Suppressor macrophage (primary cell): Measurements from ENCODE around the gene FRMD1.
A peak's percentile ranks its signal among the peaks of the same experiment; 100 is the strongest.

Source experiments
- DNase-seq, 4 experiments: peaks; one replicate each; pipeline ENCODE4 v3.0.0-alpha.2; 2020 to 2022

The FRMD1 gene

GRCh38 chr6:168022488-168023321, 56.3 kb downstream of the FRMD1 start:
- DNase-seq = no peak

- DNase-seq = no peak
Measured at GRCh38 chr6:168021581-168021980, 57.4 kb downstream of the FRMD1 start.

- DNase-seq = no peak
Measured at GRCh38 chr6:168020242-168020641, 58.8 kb downstream of the FRMD1 start.

GRCh38 chr6:168018664-168019063, 60.3 kb downstream of the FRMD1 start:
- no peak for DNase-seq

GRCh38 chr6:168017629-168018028, 61.4 kb downstream of the FRMD1 start:
- DNase-seq = no peak

GRCh38 chr6:168016721-168017525, 62.1 kb downstream of the FRMD1 start:
- no peak for DNase-seq

GRCh38 chr6:168016176-168016620, 62.8 kb downstream of the FRMD1 start:
- no peak for DNase-seq

GRCh38 chr6:168015482-168016175, 63.4 kb downstream of the FRMD1 start:
- DNase-seq = no peak

GRCh38 chr6:168015009-168015408, 64.0 kb downstream of the FRMD1 start:
- no peak for DNase-seq

- DNase-seq = no peak
Measured at GRCh38 chr6:168014428-168014827, 64.6 kb downstream of the FRMD1 start.

GRCh38 chr6:168013250-168013915, 65.6 kb downstream of the FRMD1 start:
- DNase-seq = no peak

GRCh38 chr6:168012431-168013249, 66.4 kb downstream of the FRMD1 start:
- DNase-seq = no peak

- DNase-seq = no peak
Measured at GRCh38 chr6:168011291-168011690, 67.7 kb downstream of the FRMD1 start.

- no peak for DNase-seq
Measured at GRCh38 chr6:168009331-168009730, 69.7 kb downstream of the FRMD1 start.

- DNase-seq = peak; percentile 42 to 68 (median 48)
Measured at GRCh38 chr6:168007592-168008338, 71.2 kb downstream of the FRMD1 start.

GRCh38 chr6:168005796-168006195, 73.2 kb downstream of the FRMD1 start:
- DNase-seq = no peak

- DNase-seq = no peak
Measured at GRCh38 chr6:168004945-168005344, 74.1 kb downstream of the FRMD1 start.

- no peak for DNase-seq
Measured at GRCh38 chr6:168004023-168004422, 75.0 kb downstream of the FRMD1 start.
